OCI-LY7 (cell line): ENCODE data around the gene ZBTB5. TPM values are rescaled to one million over a fixed set of nuclear protein-coding genes. Genes with fewer than 3 reads are reported as not detected.

Experiments used
- total RNA-seq, 2 experiments: library from RNA; depleted of rRNA in 1 of 2; stranded (reverse); fragments of >200 nt in 1 of 2; shearing (Covaris generic) in 1 of 2; gene quantifications; 2 replicates each; pipeline ENCODE4 v1.2.3, GENCODE V29; 2014 to 2022

Gene ZBTB5
- total RNA-seq, 2 experiments from 2014 or later: 20.2 to 31.9 TPM

Other genes with a start within 250 kb of the ZBTB5 start
- gene GRHPR, start 42.8 kb downstream of the ZBTB5 start, total RNA-seq (2014; rRNA removed; shearing (Covaris generic)): 135 and 148 TPM in 2 replicates
- 105 and 106 TPM in 2 replicates for gene GRHPR, start 42.8 kb downstream of the ZBTB5 start, total RNA-seq (2022)
- gene POLR1E, start 20.5 kb upstream of the ZBTB5 start, total RNA-seq (2014; rRNA removed; shearing (Covaris generic)): 41.0 and 44.3 TPM in 2 replicates
- gene POLR1E, start 20.5 kb upstream of the ZBTB5 start, total RNA-seq (2022): 40.5 and 47.6 TPM in 2 replicates
- gene FBXO10, start 110.9 kb upstream of the ZBTB5 start, total RNA-seq (2014; rRNA removed; shearing (Covaris generic)): 9.4 and 16.1 TPM in 2 replicates
- gene FBXO10, start 110.9 kb upstream of the ZBTB5 start, total RNA-seq (2022): 13.0 and 13.2 TPM in 2 replicates
- 215 and 231 TPM in 2 replicates for gene TOMM5, start 127.1 kb upstream of the ZBTB5 start, total RNA-seq (2014; rRNA removed; shearing (Covaris generic))
- gene TOMM5, start 127.1 kb upstream of the ZBTB5 start, total RNA-seq (2022): 124 and 132 TPM in 2 replicates
- not detected in 2 replicates for gene FRMPD1, start 185.5 kb upstream of the ZBTB5 start, total RNA-seq (2014; rRNA removed; shearing (Covaris generic))
- not detected in 2 replicates for gene FRMPD1, start 185.5 kb upstream of the ZBTB5 start, total RNA-seq (2022)